ENCODE measurements around the gene PRELID2. TPM values are rescaled to one million over a fixed set of nuclear protein-coding genes. Genes with fewer than 3 reads are reported as not detected.
A peak's percentile ranks its signal among the peaks of the same experiment; 100 is the strongest.

Gene PRELID2
- total RNA-seq, 1 donor from 2014 or later, result 4.8 TPM

DNA sequence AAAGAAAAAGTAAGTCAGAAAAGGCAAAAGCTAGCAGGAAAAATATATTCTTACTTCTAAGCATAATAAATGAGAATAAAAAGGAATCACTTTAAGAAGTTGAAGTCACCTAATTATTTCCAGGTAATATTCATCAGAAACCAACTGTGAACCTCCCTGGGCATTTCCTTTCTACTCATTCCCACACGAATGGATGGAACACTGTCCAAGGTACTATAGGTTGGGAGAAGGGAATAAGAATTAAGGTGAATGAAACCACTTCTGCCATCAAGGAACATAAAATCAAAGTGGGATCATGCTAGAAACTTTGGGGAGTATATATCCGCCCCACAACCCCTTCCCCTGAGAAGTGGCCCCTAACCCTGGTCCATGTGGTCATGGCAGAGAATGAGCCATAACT is 41.6 kb downstream of the PRELID2 start:
- ATAC-seq, result no peak

DNA sequence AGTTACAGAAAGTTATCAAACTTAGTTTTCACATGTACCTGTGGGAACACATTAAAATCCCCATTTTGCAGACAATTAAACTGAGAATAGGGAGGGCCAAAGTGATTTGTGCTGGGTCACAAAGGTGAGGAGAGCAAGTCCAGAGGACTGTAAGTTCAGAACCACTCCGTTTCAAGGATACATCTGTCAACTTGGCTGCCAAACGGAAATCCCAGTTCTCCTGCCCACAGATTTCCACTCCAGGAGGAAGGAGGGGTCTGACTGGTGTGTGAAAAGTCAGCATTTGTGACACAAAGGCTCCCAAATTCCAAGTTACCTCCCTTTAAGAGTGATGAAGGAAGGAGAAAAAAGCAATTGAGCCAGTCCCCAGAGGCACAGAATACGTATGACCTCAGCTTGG is 42.3 kb downstream of the PRELID2 start:
- no peak for ATAC-seq

DNA sequence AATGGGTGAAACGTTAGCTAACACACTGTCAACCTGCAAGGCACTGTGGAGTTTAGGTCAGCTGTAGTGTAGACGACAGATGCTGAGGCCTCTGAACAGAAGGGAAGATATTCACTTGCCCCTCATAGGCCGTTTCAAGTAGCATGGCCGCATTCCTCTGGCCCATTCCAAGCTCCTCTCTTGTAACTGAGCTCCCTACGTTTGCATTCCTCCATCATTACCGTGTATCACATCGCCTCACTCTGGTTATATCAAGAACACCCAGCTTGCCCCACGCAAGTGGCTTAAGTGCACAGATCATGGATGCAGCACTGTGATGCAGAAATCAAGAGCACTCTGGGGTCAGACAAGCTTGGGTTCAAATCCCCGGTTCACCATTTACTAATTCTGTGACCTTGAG is 43.3 kb downstream of the PRELID2 start:
- no peak for ATAC-seq

GRCh38 chr5:145787996-145788395 is 47.1 kb downstream of the PRELID2 start:
- ATAC-seq, result no peak

DNA sequence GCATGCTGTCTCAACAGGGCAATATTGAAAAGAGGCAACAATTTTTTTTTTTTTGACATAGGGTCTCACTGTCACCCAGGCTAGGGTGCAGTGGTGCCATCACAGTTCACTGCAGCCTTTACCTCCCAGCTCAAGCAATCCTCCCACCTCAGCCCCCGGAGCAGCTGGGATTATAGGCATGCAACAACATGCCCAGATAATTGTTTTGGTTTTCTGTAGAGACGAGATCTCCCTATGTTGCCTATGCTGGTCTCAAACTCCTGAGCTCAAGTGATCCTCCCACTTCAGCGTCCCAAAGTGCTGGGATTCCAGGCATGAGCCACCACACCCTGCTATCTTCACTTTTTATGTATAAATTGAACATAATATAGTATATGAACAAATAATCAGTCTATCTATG is 47.6 kb downstream of the PRELID2 start:
- ATAC-seq, result no peak

DNA sequence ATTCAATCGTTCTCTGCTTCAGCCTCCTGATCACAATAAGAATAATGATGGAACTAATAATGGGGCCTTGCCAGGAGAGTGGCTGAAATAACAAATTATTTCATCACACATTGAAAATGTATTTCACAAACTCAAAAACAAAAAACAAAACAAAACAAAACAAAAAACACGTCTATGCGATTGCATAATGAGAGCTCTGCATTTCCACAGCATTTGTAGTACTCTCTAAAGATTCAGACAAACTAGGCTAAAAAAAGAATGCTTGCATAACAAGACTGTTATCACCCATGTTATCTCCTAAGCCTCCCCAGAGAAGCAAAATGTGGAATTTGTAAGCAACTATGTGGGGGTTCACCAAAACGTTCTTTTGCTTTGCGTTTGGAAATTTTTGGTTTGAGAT is 48.1 kb downstream of the PRELID2 start:
- no peak for ATAC-seq

GRCh38 chr5:145780982-145781381 is 54.2 kb downstream of the PRELID2 start:
- ATAC-seq, result no peak

- ATAC-seq, result peak; percentile 78
Measured at GRCh38 chr5:145778144-145778900, 56.8 kb downstream of the PRELID2 start.

GRCh38 chr5:145777445-145778063 is 57.6 kb downstream of the PRELID2 start:
- no peak for ATAC-seq

DNA sequence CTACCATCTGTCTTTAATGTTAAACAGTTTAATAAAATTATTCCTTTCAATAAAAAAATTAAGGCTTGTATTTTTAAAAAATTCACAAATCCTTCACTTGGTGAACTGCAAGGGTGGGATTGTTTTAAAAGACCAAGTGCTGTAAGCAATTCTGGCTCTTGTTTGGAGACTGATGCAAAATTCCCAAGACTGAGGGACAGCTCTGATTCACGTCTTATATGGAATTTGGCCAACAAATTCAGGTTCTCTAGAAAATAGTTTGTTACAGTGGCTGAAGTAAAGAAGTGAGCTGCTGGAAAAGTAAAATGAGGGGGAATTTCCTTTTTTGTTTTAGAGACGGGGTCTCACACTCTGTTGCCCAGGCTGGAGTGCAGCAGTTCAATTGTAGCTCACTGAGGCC is 58.3 kb downstream of the PRELID2 start:
- ATAC-seq, result no peak

- peak; percentile 91 for ATAC-seq
Measured at GRCh38 chr5:145775893-145776444, 59.2 kb downstream of the PRELID2 start.

GRCh38 chr5:145775411-145775810 is 59.7 kb downstream of the PRELID2 start:
- ATAC-seq, result no peak

DNA sequence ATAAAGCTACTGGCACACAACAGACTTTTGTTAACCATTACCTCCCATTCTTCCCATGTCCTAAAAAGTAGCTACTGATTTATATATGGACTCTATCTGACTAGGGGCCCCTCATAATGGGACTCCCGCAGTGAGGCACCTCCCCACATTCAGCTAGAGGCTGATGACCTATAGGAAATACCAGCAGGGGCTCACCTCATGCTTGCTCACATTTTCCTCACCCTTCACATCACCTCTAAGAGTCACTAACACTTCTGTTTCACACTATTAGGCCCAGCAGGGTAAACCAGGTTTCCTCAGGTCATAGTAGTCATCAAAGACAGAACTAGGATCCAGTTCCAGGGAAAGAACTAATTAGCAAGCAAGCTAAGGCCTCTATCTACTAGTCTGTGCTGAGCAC is 60.7 kb downstream of the PRELID2 start:
- ATAC-seq, result no peak

GRCh38 chr5:145772466-145772865 is 62.7 kb downstream of the PRELID2 start:
- ATAC-seq, result no peak

- ATAC-seq, result no peak
Measured at GRCh38 chr5:145768863-145769262, 66.3 kb downstream of the PRELID2 start.

GRCh38 chr5:145764325-145764724 is 70.8 kb downstream of the PRELID2 start:
- peak; percentile 48 for ATAC-seq

DNA sequence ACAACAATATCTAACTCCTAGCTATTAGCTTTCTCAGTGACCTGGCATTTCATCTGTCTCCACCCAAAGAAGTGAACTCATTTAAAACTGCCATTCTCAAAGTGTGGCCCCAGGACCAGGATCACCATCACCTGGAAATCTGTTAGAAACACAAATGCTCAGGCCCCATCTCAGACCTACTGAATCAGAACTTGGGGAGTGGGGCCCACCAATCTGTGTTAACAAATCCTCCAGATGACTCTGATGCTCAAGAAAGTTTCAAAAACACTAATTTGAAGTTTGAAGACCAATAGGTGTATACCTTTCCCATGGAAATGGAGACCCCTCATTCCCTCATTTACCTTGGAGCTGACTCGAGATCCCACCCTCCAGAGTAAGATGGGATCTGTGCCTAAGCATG is 72.3 kb downstream of the PRELID2 start:
- no peak for ATAC-seq

DNA sequence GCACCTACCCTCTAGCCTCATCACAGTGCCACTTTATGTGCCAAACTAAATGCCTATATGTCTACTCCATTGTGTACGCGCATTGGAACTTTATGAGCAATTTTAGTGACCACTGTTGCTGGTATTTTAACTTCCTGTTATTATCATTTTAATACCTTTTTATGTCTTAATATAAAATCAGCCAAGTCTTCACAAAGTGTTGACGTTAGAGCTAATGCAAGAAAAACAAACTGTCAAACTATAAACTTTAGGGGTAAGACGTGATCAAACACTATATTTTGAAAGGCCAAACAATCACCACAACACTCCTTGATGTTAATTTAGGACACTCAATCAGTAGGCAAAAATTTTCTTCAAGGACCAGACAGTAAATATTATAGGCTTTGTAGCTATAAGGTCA is 73.9 kb downstream of the PRELID2 start:
- ATAC-seq, result no peak

- no peak for ATAC-seq
Measured at GRCh38 chr5:145760660-145761059, 74.5 kb downstream of the PRELID2 start.

- ATAC-seq, result no peak
Measured at GRCh38 chr5:145752947-145753346, 82.2 kb downstream of the PRELID2 start.

- no peak for ATAC-seq
Measured at GRCh38 chr5:145752534-145752933, 82.6 kb downstream of the PRELID2 start.

DNA sequence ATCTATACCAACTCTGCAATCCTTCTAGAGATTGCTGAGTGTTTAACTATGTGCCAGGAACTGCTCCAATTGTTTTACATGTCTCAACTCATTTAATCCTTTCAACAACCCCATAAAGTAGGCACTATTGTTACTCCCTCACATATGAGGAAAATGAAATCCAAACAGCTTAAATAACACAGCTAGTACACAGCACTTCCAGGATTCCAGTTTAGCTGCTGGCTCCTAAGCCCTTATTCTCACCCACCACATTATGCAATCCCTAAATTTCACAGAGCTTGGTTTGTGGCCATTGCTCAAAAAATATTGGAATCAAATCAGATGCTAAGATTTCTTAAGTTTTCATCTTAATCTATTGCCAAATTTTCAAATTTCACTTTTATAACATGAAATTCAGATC is 84.9 kb downstream of the PRELID2 start:
- peak; percentile 90 for ATAC-seq

GRCh38 chr5:145743396-145744061 is 91.6 kb downstream of the PRELID2 start:
- ATAC-seq, result no peak

DNA sequence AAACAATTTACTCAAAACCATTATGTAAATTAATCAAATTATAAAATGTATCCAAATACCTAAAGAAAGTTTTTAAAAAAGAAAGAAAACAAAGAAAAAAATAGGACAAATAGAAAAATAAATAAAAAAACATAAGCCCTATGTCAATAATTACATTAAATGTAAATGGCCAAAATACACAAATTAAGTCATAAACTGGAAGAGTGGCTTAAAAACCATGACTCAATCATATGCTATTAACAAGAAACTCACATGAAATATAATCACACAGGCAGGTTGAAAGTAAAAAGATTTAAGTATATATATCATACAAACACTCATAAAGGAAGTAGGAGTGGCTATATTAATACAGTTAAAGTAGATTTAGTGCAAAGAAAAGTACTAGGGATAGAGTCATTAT is 95.3 kb downstream of the PRELID2 start:
- ATAC-seq, result no peak

Data from esophagus mucosa (tissue), 1 donor.